ENCODE results near the gene SDCCAG8.

The SDCCAG8 gene

GRCh38 chr1:243482141-243483022 lies 226.5 kb downstream of the SDCCAG8 start:
- no peak for DNase-seq (ENCODE audit: low read depth, low spot score)

GRCh38 chr1:243483071-243483771 lies 227.4 kb downstream of the SDCCAG8 start:
- no peak for DNase-seq (ENCODE audit: low read depth, low spot score)

GRCh38 chr1:243483952-243484351 lies 228.1 kb downstream of the SDCCAG8 start:
- no peak for DNase-seq (ENCODE audit: low read depth, low spot score)

- DNase-seq (ENCODE audit: low read depth, low spot score) = no peak
These were observed 231.3 kb downstream of the SDCCAG8 start for GRCh38 chr1:243487036-243487648.

GRCh38 chr1:243487649-243488227 lies 231.9 kb downstream of the SDCCAG8 start:
- DNase-seq (ENCODE audit: low read depth, low spot score) = no peak

- DNase-seq (ENCODE audit: low read depth, low spot score) = no peak
These were observed 232.8 kb downstream of the SDCCAG8 start for GRCh38 chr1:243488459-243489157.

GRCh38 chr1:243489158-243489527 lies 233.3 kb downstream of the SDCCAG8 start:
- DNase-seq (ENCODE audit: low read depth, low spot score) = no peak

GRCh38 chr1:243489681-243490546 lies 234.1 kb downstream of the SDCCAG8 start:
- no peak for DNase-seq (ENCODE audit: low read depth, low spot score)

GRCh38 chr1:243490748-243491686 lies 235.2 kb downstream of the SDCCAG8 start:
- DNase-seq (ENCODE audit: low read depth, low spot score) = no peak

- no peak for DNase-seq (ENCODE audit: low read depth, low spot score)
These were observed 237.6 kb downstream of the SDCCAG8 start for GRCh38 chr1:243493156-243494129.

- no peak for DNase-seq (ENCODE audit: low read depth, low spot score)
These were observed 239.0 kb downstream of the SDCCAG8 start for GRCh38 chr1:243494741-243495431.

GRCh38 chr1:243495442-243496186 lies 239.8 kb downstream of the SDCCAG8 start:
- no peak for DNase-seq (ENCODE audit: low read depth, low spot score)

- no peak for DNase-seq (ENCODE audit: low read depth, low spot score)
These were observed 240.4 kb downstream of the SDCCAG8 start for GRCh38 chr1:243496187-243496646.

- no peak for DNase-seq (ENCODE audit: low read depth, low spot score)
These were observed 241.0 kb downstream of the SDCCAG8 start for GRCh38 chr1:243496806-243497205.

- no peak for DNase-seq (ENCODE audit: low read depth, low spot score)
These were observed 242.3 kb downstream of the SDCCAG8 start for GRCh38 chr1:243497939-243498681.

- no peak for DNase-seq (ENCODE audit: low read depth, low spot score)
These were observed 243.4 kb downstream of the SDCCAG8 start for GRCh38 chr1:243499248-243499647.

Measured in activated naive CD8-positive, alpha-beta T cell treated with anti-CD3 and anti-CD28 coated beads, Interleukin-2, amount 50 U/mL, for 16 hours (primary cell).